Panc1 (cell line): ENCODE measurements around the gene GNAQ. TPM values are rescaled to one million over a fixed set of nuclear protein-coding genes. Genes with fewer than 3 reads are reported as not detected.

Source experiments
- ATAC-seq: fragments of 200-7000 bp; cut with Tn5 transposase; 2 replicates; pipeline ENCODE4 v1.9.1; 2020; ENCODE audit warnings: mild to moderate bottlenecking, moderate library complexity
- BruUV-seq: library from RNA; stranded (reverse); fragments of 400-500 nt; replicated peaks from 2 replicates; lab custom pipeline; 2021; lab: Mats Ljungman, UMichigan
- CTCF ChIA-PET: fragments of 300-600 bp; sonication (Branson Sonifier 250); formaldehyde crosslinking; loops from one replicate; lab custom pipeline; 2022; ENCODE audit warnings: antibody characterized with exemption; lab: Charles Lee
- POLR2A ChIA-PET: fragments of 300-600 bp; sonication (Branson Sonifier 250); formaldehyde crosslinking; loops from one replicate; lab custom pipeline; 2022; ENCODE audit warnings: antibody characterized with exemption; lab: Charles Lee
- DNase-seq: peaks from one replicate; pipeline ENCODE4 v3.0.0-alpha.2; 2010; ENCODE audit warnings: low read depth, low spot score
- H3K27ac ChIP-seq: 2 replicates; pipeline ENCODE4 v1.5.1; 2011; ENCODE audit warnings: mild to moderate bottlenecking, low read length, inconsistent platforms
- H3K27me3 ChIP-seq: fragments of 200-500 bp; sonication (Bioruptor generic); 2 replicates; pipeline ENCODE4 v1.6.0; 2014; ENCODE audit warnings: low read length, inconsistent platforms; ENCODE audit not compliant: control insufficient read depth, insufficient read depth
- H3K36me3 ChIP-seq: fragments of 200-500 bp; sonication (Bioruptor generic); 2 replicates; pipeline ENCODE4 v1.5.1; 2014; ENCODE audit warnings: inconsistent platforms, mild to moderate bottlenecking, low read length, moderate library complexity; ENCODE audit not compliant: control insufficient read depth, insufficient read depth
- H3K4me1 ChIP-seq: 2 replicates; pipeline ENCODE4 v1.5.1; 2011; ENCODE audit warnings: inconsistent platforms, mild to moderate bottlenecking, low read length, moderate library complexity; ENCODE audit not compliant: control insufficient read depth, insufficient read depth
- H3K4me3 ChIP-seq, 2 experiments: 2 replicates each; pipeline ENCODE4 v1.5.1; 2011 to 2012; ENCODE audit warnings: low read depth in 2 of 2, low read length in 2 of 2, mild to moderate bottlenecking in 2 of 2, inconsistent platforms in 1 of 2, moderate library complexity in 1 of 2
- H3K9me3 ChIP-seq: fragments of 200-500 bp; sonication (Bioruptor generic); 2 replicates; pipeline ENCODE4 v1.5.1; 2014; ENCODE audit warnings: low read depth, mild to moderate bottlenecking, inconsistent platforms, low read length, moderate library complexity; ENCODE audit not compliant: control insufficient read depth, insufficient read depth
- POLR2AphosphoS5 ChIP-seq: IDR thresholded peaks from 2 replicates; pipeline ENCODE4 v1.6.1; 2012; ENCODE audit warnings: mild to moderate bottlenecking, low read depth, low read length, moderate library complexity
- SIN3A ChIP-seq: IDR thresholded peaks from 2 replicates; pipeline ENCODE4 v1.6.1; 2012; ENCODE audit warnings: low read depth, mild to moderate bottlenecking, low read length, moderate library complexity, borderline replicate concordance; ENCODE audit not compliant: insufficient read depth
- TCF7L2 ChIP-seq: IDR thresholded peaks from 2 replicates; pipeline ENCODE4 v1.6.1; 2011; ENCODE audit warnings: mild to moderate bottlenecking, low read depth, low read length, inconsistent platforms
- in situ Hi-C: cut with HindIII; loops from 2 replicates; pipeline ENCODE4 v1.10.0; 2016; ENCODE audit warnings: low sequenced_read_pairs, low pct_unique_long_range_greater_than_20kb
- intact Hi-C: fragments of 100-400 bp; cut with micrococcal nuclease; formaldehyde crosslinking; loops from one replicate; pipeline ENCODE4 v1.10.0; 2022; ENCODE audit not compliant: unreplicated experiment
- total RNA-seq: library from RNA; stranded (reverse); gene quantifications from one replicate; pipeline ENCODE4 v1.2.1, GENCODE V29; 2021; ENCODE audit not compliant: unreplicated experiment
- TF ChIP-seq, protein P1 (sequence below): fragments of 450-650 bp; IDR thresholded peaks from 2 replicates; pipeline ENCODE4 v1.5.1; 2017; ENCODE audit warnings: mild to moderate bottlenecking
- TF ChIP-seq, protein P2 (sequence below), 2 experiments: IDR thresholded peaks; 2 replicates each; pipeline ENCODE4 v1.6.1; 2011 to 2012; ENCODE audit warnings: low read depth in 2 of 2, control low read depth in 1 of 2, low read length in 1 of 2, mild to moderate bottlenecking in 1 of 2, moderate library complexity in 1 of 2; ENCODE audit not compliant: insufficient read depth in 1 of 2

The GNAQ gene
- total RNA-seq, 1 experiment from 2014 or later, result 34.5 TPM

DNA sequence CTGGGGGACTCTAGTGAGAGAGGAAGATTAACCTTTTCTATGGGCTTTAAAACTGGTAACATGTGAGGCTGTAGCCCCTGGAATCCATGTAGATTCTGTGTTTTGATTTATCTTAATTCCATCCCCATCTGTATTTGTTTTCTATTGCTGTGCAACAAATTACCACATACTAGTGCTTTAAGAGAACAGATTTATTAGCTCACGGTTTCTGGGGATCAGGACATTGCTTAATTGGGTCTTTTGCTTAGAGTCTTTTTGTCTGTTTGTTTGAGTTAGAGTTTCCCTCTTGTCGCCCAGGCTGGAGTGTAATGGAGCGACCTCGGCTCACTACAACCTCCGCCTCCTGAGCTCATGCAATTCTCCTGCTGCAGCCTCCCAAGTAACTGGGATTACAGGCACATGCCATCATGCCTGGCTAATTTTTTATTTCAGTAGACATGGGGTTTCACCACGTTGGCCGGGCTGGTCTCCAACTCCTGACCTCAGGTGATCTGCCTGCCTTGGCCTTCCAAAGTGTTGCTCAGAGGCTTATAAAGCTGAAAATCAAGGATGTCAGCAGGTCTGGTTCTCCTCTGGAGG is 353.6 kb downstream of the GNAQ start:
- no peaks in the 10 kb centered on the region for H3K9me3 ChIP-seq
- intact Hi-C loops (no loop called here), in situ Hi-C loops (no loop called here)
- no peak for ATAC-seq
- CTCF ChIA-PET, result interaction anchor here (0.6 kb wide), 1 partner anchor 31 kb away, joined by 3 read pairs; no protein-coding TSS in a partner anchor
- POLR2A ChIA-PET, result no interaction called here
- no peaks in the 10 kb centered on the region for H3K27me3 ChIP-seq
- TF ChIP-seq SIN3A, result no peak
- no peak for TF ChIP-seq TCF7L2
- TF ChIP-seq, protein P1, sequence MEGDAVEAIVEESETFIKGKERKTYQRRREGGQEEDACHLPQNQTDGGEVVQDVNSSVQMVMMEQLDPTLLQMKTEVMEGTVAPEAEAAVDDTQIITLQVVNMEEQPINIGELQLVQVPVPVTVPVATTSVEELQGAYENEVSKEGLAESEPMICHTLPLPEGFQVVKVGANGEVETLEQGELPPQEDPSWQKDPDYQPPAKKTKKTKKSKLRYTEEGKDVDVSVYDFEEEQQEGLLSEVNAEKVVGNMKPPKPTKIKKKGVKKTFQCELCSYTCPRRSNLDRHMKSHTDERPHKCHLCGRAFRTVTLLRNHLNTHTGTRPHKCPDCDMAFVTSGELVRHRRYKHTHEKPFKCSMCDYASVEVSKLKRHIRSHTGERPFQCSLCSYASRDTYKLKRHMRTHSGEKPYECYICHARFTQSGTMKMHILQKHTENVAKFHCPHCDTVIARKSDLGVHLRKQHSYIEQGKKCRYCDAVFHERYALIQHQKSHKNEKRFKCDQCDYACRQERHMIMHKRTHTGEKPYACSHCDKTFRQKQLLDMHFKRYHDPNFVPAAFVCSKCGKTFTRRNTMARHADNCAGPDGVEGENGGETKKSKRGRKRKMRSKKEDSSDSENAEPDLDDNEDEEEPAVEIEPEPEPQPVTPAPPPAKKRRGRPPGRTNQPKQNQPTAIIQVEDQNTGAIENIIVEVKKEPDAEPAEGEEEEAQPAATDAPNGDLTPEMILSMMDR, result no peak
- no peak overlapping the region for H3K27ac ChIP-seq
- no peaks in the 10 kb centered on the region for H3K4me1 ChIP-seq
- no TSS peak for BruUV-seq
- DNase-seq, result no peak
- no peak overlapping the region for H3K4me3 ChIP-seq
- no peaks in the 10 kb centered on the region for H3K36me3 ChIP-seq

- intact Hi-C loops (no loop called here), in situ Hi-C loops (no loop called here)
- ChIA-PET CTCF (no interaction called here), POLR2A (no interaction called here)
- TF ChIP-seq POLR2AphosphoS5 (no peak), TCF7L2 (no peak), SIN3A (no peak)
- TF ChIP-seq, protein P2, sequence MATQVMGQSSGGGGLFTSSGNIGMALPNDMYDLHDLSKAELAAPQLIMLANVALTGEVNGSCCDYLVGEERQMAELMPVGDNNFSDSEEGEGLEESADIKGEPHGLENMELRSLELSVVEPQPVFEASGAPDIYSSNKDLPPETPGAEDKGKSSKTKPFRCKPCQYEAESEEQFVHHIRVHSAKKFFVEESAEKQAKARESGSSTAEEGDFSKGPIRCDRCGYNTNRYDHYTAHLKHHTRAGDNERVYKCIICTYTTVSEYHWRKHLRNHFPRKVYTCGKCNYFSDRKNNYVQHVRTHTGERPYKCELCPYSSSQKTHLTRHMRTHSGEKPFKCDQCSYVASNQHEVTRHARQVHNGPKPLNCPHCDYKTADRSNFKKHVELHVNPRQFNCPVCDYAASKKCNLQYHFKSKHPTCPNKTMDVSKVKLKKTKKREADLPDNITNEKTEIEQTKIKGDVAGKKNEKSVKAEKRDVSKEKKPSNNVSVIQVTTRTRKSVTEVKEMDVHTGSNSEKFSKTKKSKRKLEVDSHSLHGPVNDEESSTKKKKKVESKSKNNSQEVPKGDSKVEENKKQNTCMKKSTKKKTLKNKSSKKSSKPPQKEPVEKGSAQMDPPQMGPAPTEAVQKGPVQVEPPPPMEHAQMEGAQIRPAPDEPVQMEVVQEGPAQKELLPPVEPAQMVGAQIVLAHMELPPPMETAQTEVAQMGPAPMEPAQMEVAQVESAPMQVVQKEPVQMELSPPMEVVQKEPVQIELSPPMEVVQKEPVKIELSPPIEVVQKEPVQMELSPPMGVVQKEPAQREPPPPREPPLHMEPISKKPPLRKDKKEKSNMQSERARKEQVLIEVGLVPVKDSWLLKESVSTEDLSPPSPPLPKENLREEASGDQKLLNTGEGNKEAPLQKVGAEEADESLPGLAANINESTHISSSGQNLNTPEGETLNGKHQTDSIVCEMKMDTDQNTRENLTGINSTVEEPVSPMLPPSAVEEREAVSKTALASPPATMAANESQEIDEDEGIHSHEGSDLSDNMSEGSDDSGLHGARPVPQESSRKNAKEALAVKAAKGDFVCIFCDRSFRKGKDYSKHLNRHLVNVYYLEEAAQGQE (IDR thresholded peaks at IDR 0.05; ENCODE audit: insufficient read depth in 1 of 2, low read depth in 2 of 2, low read length in 1 of 2), result no peak
- TF ChIP-seq, protein P1, result no peak
- Histone ChIP-seq H3K36me3 (no peaks in the 10 kb centered on the region), H3K4me1 (no peaks in the 10 kb centered on the region), H3K9me3 (no peaks in the 10 kb centered on the region), H3K4me3 (no peak overlapping the region), H3K27me3 (no peaks in the 10 kb centered on the region), H3K27ac (no peak overlapping the region)
- ATAC-seq, result no peak
- DNase-seq, result no peak
- no TSS peak for BruUV-seq
Observed at GRCh38 chr9:77677397-77677796, 354.2 kb downstream of the GNAQ start.
